ENCODE results near the gene NRXN3.

GRCh38 chr14:78417532-78417931, 247.4 kb downstream of the NRXN3 start:
- no peak for TF ChIP-seq NFRKB (IDR thresholded peaks at IDR 0.05)
- TF ChIP-seq CTBP1 (IDR thresholded peaks at IDR 0.05; ENCODE audit: borderline replicate concordance), result no peak
- no peak for TF ChIP-seq PKNOX1 (IDR thresholded peaks at IDR 0.05)
- no peak for TF ChIP-seq SUZ12 (IDR thresholded peaks at IDR 0.05)

Measured in HEK293T (cell line).